LNCAP (cell line): ENCODE data around the gene COL13A1.

Source experiments
- TF ChIP-seq, protein P1 (sequence below): fragments of 450-650 bp; IDR thresholded peaks from 2 replicates; pipeline ENCODE4 v1.5.1; 2017; ENCODE audit warnings: mild to moderate bottlenecking

COL13A1 gene

DNA sequence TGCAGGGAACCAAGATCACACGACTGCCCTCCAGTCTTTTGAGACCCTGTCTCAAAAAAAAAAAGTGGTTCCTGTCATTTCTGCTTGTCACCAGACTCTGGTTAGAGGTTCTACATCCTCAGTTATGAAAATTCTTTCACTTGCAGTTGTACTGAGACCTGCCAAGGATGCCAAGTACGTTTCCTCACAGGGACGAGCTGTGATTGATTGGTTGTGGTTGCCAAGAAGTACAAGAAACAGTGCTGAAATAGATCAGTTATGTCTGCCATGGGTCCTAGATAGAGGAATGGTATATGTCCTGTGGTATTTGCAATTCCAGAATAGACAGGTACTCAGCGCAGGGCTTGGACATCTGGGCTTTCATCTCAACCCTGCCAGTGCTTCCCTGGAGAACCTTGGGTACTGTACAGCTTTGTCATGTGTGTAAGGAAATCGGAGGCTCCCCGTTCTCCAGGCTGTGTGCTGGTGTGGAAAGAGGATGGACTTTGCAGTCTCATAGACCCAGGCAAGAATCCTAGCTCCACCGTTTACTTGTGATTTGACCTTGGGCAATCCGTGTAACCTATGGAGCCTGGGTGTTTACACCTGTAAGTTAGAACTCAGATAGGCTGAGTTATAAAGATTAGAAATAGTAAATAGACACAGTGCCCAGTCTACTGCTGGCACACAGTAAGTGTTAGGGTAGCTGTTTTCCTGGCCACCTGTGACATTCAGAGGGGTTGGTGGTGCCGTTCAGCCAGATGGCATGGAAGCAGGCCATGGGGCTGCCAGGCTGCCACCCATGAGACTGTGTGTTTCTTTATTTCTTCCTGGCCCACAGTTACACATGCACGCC is 53.0 kb downstream of the COL13A1 start:
- TF ChIP-seq, protein P1, sequence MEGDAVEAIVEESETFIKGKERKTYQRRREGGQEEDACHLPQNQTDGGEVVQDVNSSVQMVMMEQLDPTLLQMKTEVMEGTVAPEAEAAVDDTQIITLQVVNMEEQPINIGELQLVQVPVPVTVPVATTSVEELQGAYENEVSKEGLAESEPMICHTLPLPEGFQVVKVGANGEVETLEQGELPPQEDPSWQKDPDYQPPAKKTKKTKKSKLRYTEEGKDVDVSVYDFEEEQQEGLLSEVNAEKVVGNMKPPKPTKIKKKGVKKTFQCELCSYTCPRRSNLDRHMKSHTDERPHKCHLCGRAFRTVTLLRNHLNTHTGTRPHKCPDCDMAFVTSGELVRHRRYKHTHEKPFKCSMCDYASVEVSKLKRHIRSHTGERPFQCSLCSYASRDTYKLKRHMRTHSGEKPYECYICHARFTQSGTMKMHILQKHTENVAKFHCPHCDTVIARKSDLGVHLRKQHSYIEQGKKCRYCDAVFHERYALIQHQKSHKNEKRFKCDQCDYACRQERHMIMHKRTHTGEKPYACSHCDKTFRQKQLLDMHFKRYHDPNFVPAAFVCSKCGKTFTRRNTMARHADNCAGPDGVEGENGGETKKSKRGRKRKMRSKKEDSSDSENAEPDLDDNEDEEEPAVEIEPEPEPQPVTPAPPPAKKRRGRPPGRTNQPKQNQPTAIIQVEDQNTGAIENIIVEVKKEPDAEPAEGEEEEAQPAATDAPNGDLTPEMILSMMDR: no peak

DNA sequence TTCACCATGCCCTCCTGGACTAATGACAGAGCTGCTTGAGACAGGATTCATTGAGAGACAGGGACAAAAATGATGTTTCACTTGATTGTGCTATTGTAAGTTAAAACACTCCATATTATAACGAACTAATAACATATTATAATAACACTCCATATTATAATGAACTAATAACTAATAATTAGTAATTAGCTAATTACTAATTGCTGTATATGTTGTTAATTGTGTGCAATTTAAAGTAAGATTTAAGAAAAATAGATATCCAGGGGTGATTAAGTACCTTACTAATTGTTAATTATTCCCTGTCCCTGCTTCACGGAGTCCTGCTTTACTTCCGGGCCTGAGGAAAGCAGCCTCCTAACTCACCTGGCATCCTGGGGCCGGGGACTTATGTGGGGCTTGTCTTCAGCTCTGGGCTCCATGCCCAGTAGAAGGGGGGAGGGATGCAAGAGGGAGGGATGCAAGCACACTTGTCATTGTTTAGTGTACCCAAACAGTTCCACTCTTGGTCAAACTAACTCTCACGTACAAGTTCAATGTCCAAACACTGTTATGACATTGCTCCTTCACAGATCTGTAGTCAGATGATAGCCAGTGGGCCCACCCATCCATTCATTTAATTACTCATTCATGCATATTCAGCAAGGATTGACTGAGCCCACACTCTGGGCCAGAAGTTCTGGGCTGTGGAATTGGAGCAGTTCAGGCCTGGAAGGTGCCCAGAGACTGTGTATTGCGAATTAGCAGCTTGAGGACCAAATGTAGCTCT is 53.8 kb downstream of the COL13A1 start:
- TF ChIP-seq, protein P1: no peak

GRCh38 chr10:69856601-69857166 is 55.0 kb downstream of the COL13A1 start:
- TF ChIP-seq, protein P1: no peak

GRCh38 chr10:69858201-69858600 is 56.5 kb downstream of the COL13A1 start:
- TF ChIP-seq, protein P1: no peak

GRCh38 chr10:69860271-69860670 is 58.6 kb downstream of the COL13A1 start:
- TF ChIP-seq, protein P1: no peak

GRCh38 chr10:69861251-69862240 is 59.8 kb downstream of the COL13A1 start:
- TF ChIP-seq, protein P1: peak; percentile 37; the same call in 1 of the 2 replicates
